GM12864 (cell line): ENCODE results near the gene C20orf141.
"Not testable (repeated sequence)": the region's sequence is repeated elsewhere in the genome, so short reads cannot be mapped to it uniquely, and the experiment has no call there.

Source experiments
- DNase-seq: peaks from one replicate; pipeline ENCODE4 v3.0.0-alpha.2; 2011; ENCODE audit warnings: low read depth
- H3K4me3 ChIP-seq: 2 replicates; pipeline ENCODE4 v1.5.1; 2011; ENCODE audit warnings: mild to moderate bottlenecking, low read depth, low read length, control low read depth
- TF ChIP-seq, protein P1 (sequence below): IDR thresholded peaks from 2 replicates; pipeline ENCODE4 v1.5.1; 2011; ENCODE audit warnings: low read depth, mild to moderate bottlenecking, moderate library complexity, low read length, control low read depth, inconsistent platforms; ENCODE audit errors: missing control alignments

The C20orf141 gene

DNA sequence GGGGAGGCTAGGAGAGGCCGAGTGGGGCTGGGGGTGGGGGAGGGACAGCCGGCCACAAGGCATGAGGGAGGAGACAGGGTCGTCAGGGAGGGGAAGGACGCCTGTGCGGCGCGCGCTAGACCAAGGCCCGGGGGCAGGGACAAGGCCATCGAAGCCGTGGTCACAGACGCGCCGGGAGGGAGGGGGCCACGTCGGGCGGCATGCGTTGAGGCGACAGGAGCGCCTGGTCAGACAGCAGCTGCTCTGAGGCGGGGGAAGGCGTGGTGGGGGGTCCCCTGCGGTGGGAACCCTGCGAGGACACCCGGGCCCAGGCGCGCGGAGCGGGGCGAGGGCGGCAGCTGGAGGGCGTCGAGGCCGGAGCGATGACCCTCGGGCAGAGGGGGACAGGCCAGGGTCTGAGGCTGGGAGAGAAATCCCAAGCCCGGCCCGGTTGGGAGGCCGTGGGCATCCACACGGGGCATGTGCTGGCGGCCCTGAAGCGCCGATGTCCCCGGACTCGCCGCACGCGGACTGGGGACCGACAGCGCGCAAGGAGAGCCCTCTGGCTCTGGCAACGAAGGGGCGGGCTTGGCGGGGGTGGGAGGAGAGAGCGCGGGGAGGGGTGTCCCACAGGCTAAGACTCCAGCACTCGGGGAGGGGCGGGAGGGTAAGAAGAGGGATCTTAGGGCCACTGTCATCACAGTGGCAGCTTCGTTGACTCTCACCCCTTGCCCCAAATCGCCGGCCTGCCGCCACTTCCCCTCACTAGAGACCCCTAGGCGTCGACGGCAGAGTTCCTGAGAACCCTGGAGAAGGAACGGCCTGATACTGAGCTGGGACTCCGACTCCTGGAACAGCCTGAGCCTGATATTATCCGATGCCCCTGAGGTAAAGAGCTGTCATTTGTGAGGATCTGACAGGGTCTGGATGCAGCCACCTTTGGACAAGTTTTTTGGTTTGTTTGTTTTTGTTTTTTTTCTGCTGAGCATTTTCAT is 6.4 kb downstream of the C20orf141 start:
- TF ChIP-seq, protein P1, sequence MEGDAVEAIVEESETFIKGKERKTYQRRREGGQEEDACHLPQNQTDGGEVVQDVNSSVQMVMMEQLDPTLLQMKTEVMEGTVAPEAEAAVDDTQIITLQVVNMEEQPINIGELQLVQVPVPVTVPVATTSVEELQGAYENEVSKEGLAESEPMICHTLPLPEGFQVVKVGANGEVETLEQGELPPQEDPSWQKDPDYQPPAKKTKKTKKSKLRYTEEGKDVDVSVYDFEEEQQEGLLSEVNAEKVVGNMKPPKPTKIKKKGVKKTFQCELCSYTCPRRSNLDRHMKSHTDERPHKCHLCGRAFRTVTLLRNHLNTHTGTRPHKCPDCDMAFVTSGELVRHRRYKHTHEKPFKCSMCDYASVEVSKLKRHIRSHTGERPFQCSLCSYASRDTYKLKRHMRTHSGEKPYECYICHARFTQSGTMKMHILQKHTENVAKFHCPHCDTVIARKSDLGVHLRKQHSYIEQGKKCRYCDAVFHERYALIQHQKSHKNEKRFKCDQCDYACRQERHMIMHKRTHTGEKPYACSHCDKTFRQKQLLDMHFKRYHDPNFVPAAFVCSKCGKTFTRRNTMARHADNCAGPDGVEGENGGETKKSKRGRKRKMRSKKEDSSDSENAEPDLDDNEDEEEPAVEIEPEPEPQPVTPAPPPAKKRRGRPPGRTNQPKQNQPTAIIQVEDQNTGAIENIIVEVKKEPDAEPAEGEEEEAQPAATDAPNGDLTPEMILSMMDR = no peak
- H3K4me3 ChIP-seq = no peak overlapping the region
- no peak for DNase-seq

DNA sequence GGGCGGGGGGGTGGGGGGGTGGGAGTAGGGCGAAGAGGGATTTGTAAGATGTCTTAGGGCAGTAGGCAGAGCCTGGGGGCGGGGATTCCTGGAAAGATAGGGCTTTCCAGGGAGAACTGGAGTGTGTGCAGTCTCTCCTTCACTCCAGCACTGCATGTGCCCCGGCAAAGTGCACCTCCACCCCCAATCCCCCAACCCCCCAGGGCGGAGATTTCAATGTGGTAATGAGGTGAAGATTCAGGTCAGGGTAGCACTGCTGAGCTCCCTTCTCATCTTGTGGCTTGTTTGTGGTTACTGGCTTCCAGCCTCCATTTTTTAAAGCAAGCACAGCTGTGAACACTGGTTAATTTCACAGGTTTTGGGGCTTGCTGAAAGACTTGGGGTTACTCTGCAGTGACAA is 7.3 kb downstream of the C20orf141 start:
- TF ChIP-seq, protein P1 = no peak
- H3K4me3 ChIP-seq = no peak overlapping the region
- no peak for DNase-seq

DNA sequence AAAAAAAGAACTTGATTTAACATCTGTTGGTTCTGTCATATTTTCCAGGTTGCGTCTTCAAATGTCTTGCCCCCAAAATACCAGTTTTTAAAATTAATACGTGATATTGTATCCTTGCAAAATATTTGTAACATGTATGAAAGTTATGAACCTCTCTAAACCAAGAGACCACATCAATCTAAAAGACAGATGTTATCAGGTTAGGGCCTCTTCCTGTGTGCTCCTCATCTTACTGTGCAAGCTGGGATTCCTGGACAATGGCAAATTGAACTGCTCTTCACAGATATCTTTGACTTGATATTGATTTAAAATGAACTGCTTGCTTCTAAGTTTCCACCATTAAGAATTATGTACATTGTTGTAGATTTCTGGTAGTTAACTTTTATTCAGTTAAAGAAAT is 11.0 kb downstream of the C20orf141 start:
- DNase-seq = no peak
- TF ChIP-seq, protein P1 = no peak
- H3K4me3 ChIP-seq = no peak overlapping the region

DNA sequence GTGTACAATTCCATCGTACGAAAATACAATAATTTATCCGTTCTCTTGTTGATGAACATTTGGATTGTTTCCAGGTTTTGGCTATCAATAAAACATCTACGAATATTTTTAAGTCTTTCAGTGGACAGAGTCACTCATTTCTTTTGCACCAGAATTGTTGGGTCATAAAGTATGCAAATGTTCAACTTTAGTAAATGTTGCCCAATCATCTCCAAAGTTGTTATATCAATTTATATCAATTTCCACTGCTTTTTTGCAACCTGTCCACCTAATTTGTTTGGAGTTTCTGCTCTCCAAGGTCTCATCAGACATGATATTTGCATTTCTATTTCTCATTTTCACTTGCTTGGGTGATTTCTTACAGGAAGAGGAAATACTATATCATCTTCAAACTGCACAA is 11.9 kb downstream of the C20orf141 start:
- no peak for DNase-seq
- TF ChIP-seq, protein P1 = no peak
- no peak overlapping the region for H3K4me3 ChIP-seq

DNA sequence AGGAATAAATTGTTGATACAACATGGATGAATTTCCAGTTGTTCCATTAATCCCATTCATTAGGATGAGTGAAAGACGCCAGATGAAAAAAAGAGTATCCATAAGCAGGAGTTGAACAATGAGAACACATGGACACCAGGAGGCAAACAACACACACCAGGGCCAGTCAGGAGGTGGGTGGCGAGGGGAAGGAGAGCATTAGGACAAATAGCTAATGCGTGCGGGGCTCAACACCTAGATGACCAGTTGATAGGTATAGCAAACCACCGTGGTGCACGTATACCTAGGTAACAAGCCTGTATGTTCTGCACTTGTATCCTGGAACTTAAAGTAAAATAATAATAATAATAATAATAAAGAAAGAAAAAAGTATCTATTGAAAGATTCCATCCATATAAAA is 14.6 kb downstream of the C20orf141 start:
- TF ChIP-seq, protein P1 = no peak
- no peak for DNase-seq
- no peak overlapping the region for H3K4me3 ChIP-seq

DNA sequence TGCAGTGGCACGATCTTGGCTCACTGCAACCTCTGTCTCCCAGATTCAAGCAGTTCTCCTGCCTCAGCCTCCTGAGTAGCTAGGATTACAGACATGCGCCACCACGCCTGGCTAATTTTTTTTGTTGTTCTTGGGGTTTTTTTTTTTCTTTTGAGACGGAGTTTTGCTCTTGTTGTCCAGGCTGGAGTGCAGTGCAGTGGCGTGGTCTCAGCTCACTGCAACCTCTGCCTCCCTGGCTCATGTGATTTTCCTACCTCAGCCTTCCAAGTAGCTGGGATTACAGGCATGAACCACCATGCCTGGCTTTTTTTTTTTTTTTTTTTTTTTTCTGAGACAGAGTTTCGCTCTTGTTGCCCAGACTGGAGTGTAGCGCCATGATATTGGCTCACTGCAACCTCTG is 16.4 kb downstream of the C20orf141 start:
- not testable (repeated sequence) for H3K4me3 ChIP-seq, DNase-seq

DNA sequence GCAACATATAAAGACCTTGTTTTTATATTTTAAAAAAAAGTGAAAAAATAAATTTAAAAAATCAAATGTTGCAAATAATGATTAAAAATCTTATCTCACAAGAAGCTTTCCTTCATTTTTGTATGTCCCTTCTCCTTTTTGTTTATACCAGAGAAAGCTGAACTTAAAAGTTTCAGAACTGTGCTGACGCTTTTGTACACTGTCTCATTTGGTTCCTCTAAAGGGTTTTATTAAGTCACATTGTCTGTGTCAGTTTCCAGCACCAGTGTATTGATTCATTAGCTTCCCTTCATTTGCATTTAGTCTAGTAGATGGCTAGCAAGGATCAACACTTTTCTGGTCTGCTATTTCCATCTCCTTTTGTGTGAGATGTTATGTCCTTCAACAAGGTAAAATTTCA is 19.0 kb downstream of the C20orf141 start:
- H3K4me3 ChIP-seq = no peak overlapping the region
- no peak for DNase-seq
- TF ChIP-seq, protein P1 = no peak
